Omental fat pad (tissue), 4 donors: ENCODE results near the gene CAMK1D. TPM values are rescaled to one million over a fixed set of nuclear protein-coding genes. Genes with fewer than 3 reads are reported as not detected.
"Not testable (repeated sequence)": the region's sequence is repeated elsewhere in the genome, so short reads cannot be mapped to it uniquely, and the experiment has no call there.

ENCODE experiments used
- ATAC-seq: fragments of 150-250 bp; one replicate; pipeline ENCODE4 v1.9.1; 2016; ENCODE audit warnings: mild to moderate bottlenecking, moderate library complexity; ENCODE audit not compliant: low FRiP score
- DNase-seq: peaks from one replicate; pipeline ENCODE4 v3.0.0-alpha.2; 2019; ENCODE audit warnings: low spot score
- total RNA-seq, 4 donors: library from RNA; depleted of rRNA; stranded (reverse); fragments of >200 nt; gene quantifications; one replicate each; pipeline ENCODE4 v1.1.0, GENCODE V29; 2016
- TF ChIP-seq, protein P1 (sequence below), 3 donors: fragments of 450-650 bp; IDR thresholded peaks; one replicate each; pipeline ENCODE4 v1.5.1; 2016 to 2017; ENCODE audit warnings: antibody characterized with exemption in 3 of 3, mild to moderate bottlenecking in 3 of 3, moderate library complexity in 2 of 3

CAMK1D gene
- total RNA-seq, 4 donors from 2014 or later, result 6.0 to 15.8 (median 8.8) TPM

DNA sequence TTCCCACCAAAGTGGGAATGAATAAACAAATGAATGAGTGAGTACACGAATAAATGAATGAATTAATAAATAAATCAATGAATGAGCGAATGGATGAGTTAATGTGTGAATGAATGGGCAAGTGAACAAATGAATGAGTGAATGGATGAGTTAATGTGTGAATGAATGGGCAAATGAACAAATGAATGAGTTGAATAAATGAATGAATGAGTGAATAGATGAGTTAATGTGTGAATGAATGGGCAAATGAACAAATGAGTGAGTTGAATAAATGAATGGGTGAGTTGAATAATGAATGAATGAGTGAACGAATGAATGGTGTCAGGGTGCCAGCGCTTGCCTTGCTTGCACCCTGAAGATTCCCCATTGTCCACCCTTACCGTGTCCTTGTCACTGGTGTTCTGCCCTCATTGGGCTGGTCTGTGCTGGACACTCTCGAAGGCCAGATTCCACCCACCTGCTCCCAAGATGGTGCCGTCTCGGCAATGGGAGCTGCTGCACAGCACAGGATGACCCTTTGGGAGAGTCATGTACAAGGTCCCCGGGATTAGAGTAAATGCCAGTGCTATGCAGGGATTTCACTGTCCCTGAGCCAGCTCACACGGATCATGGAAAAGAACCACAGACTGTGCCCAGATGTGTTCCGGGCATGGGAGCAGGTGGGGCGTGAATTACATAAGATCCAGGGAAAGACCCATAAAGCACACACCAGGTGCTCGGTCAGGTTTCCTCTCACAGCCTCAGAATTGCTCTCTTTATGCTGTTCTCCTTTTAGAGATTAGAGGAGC is 83.2 kb downstream of the CAMK1D start:
- ATAC-seq (no peak), DNase-seq (no peak)
- TF ChIP-seq, protein P1, sequence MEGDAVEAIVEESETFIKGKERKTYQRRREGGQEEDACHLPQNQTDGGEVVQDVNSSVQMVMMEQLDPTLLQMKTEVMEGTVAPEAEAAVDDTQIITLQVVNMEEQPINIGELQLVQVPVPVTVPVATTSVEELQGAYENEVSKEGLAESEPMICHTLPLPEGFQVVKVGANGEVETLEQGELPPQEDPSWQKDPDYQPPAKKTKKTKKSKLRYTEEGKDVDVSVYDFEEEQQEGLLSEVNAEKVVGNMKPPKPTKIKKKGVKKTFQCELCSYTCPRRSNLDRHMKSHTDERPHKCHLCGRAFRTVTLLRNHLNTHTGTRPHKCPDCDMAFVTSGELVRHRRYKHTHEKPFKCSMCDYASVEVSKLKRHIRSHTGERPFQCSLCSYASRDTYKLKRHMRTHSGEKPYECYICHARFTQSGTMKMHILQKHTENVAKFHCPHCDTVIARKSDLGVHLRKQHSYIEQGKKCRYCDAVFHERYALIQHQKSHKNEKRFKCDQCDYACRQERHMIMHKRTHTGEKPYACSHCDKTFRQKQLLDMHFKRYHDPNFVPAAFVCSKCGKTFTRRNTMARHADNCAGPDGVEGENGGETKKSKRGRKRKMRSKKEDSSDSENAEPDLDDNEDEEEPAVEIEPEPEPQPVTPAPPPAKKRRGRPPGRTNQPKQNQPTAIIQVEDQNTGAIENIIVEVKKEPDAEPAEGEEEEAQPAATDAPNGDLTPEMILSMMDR (IDR thresholded peaks at IDR 0.05), result no peak

DNA sequence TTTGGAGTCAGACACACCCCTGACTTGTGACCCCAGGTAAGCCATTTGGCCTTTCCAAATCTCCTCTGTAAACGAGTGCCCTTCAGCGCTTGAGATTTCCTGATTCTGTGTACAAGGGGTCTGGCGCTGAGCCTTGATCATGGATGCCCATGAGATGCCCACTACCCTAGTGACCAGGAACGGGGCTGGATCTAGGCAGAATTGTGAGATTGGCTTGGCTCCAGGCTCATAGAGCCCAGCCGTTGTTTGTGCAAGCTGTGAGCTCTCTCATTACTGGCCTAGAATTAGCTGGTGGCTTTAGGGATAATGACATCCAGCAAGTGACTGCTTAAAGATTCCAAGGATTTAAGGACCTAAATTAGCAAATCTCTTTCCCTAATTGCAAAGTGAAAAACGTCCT is 84.9 kb downstream of the CAMK1D start:
- no peak for DNase-seq
- ATAC-seq, result no peak

DNA sequence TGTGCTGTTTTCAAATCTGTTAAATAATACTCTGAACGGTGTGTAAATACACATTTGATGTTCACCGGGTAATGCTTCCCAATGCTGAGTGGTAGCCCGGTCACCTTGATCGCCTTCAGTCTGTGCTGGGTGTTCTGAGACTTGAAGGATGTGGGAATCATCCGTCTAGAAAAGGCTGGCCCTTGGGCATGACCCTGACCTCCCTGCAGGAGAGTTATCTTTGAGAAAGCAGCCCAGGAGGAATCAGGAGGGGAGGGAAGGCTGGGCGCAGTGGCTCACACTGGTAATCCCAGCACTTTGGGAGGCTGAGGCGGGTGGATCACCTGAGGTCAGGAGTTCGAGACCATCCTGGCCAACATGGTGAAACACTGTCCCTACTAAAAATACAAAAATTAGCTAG is 85.3 kb downstream of the CAMK1D start:
- ATAC-seq, result not testable (repeated sequence)

More for the DNA sequence above, 84.9 kb downstream of the CAMK1D start:
- TF ChIP-seq, protein P1 (IDR thresholded peaks at IDR 0.05), result no peak

DNA sequence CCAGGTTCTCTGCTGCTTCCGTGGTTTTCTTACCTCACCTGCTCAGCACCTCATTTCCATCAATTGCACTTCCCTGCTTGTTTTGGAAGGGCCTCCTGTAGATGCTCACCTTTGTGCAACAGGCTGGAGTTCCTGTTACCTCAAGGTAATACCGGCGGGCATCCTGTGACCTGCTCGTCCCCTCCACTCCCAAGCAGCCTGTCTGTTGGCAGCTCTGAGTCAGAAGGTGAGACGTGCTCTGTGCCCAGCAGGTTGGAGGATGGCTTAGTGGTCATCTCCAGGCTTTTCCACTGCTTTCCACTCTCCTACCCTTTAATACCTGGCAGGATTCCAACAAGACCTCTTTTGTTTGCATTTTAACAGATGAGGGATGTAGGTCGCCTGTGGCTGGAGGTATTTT is 86.0 kb downstream of the CAMK1D start:
- DNase-seq (no peak), ATAC-seq (no peak)
- TF ChIP-seq, protein P1 (IDR thresholded peaks at IDR 0.05), result no peak

More for the DNA sequence above, 85.3 kb downstream of the CAMK1D start:
- not testable (repeated sequence) for DNase-seq

DNA sequence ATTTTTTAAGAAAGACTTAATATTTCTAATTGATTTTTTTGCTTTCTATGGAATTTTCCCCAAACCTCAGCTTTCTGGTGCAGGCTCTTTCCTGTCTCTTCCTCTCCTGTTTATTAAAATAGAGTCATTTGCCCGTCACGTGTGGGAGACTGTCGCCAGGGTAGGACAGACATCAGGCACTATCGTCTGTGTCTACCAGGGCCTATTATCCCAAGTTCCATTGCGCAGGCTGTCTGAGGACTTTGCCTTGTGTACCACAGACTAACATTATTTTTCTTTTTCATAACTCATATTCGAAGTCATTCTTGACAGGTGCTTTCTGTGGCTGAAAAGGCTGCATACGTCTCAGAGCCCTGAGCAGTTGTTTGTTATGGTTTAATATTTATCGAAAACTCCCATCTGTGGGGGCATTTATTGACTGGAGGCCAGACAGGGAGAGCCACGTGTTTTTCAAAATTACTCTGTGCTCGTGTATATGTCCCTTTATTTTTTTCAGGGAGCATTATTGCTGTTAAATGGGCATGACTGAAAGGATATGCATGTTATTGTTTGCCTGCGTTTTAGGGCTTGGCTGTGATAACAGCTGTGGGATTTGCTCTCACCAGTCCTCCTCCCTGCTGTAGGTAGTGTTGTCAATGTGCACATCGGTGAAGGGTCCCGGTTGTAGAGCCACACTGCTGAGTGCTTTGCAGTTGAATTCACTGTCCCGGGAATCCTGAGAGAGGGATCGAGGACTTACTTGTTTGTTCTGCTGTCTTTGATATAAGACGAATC is 89.8 kb downstream of the CAMK1D start:
- TF ChIP-seq, protein P1 (IDR thresholded peaks at IDR 0.05), result no peak
- ATAC-seq (no peak), DNase-seq (no peak)

DNA sequence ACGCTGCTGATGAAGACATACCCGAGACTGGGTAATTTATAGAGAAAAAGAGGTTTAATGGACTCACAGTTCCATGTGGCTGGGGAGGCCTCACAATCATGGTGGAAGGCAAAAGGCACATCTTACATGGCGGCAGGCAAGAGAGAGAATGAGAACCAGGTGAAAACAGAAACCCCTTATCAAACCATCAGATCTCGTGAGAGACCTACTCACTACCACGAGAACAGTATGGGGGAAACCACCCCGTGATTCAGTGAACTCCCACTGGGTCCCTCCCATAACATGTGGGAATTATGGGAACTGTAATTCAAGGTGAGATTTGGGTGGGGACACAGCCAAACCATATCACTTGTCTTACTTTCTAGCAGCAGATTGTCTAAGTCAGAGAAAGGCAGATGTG is 90.4 kb downstream of the CAMK1D start:
- ATAC-seq, DNase-seq: not testable (repeated sequence)

DNA sequence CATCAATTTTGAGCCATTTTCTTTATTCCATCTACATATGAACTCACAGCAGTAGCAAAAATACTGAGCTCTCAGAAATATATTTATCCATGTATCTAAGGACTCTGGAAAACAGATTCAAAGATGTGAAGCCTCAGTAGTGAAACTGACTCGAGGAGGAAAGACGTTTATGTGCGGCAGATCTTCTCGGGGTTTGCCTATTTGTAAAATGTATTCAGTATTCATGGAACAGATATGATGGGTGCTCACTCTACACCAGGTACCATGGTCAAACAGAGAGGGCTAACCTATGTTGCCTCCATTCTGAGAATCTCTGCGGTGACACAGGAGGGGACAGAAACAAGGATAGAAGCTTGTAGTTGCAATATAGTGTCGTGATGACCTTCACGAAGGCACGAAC is 93.7 kb downstream of the CAMK1D start:
- no peak for DNase-seq
- ATAC-seq, result no peak
- TF ChIP-seq, protein P1 (IDR thresholded peaks at IDR 0.05), result no peak
